GM19324 (cell line): ENCODE measurements around the gene YPEL4.
"Not testable (repeated sequence)": the region's sequence is repeated elsewhere in the genome, so short reads cannot be mapped to it uniquely, and the experiment has no call there.

Source experiments
- ATAC-seq: cut with Tn5 transposase; IDR thresholded peaks from one replicate; pipeline ENCODE4 v1.9.1; 2021; ENCODE audit warnings: mild to moderate bottlenecking, moderate library complexity; ENCODE audit not compliant: unreplicated experiment, low FRiP score

YPEL4 gene, protein sequence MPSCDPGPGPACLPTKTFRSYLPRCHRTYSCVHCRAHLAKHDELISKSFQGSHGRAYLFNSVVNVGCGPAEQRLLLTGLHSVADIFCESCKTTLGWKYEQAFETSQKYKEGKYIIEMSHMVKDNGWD

DNA sequence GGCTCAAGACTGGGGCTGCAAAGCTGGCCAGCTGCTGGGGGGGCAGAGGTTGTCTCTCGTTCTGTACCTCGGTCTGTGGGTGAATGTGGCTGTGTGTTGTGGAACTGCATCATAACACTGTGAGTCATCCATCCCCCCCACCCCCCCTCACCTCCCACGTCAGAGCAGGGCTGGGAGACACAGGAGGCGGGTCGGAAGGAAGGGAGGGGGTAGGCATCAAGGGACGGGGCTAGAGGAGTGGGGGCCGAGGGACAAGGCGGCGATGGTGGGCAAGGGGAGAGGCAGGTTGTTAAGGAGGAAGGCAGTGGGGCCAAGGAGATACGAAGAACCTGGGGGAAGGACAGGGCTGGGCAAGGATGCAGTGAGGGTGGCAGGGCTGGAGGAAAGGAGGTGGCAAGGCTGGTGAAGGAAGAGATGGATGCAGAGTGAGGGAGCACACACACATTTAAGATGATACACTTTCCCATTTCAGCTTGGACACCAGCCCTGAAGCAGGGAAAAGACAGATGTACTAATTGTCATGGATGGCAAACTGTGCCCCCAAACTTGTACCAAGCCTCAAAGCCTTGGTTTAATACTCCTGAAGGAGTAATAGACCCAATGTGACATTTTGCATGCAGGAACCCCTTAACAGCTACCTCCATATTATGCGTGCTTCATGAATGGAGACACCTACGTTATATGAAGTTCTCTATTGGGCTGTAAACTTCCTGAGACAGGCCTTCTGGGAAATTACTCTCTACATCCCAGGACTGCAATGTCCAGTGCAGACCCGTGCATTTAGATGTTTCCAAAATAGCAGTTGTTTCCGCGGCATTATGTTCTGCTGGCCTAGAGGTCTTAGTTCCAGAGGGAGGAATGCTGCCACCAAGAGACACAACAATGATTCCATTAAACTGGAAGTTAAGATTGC is at the start of gene YPEL4:
Gene YPEL4 (minus strand): TSS at position 87 of the 913 bp plus-strand sequence. CDS start 2,805 bp downstream, outside the sequence.
- ATAC-seq, result no peak

DNA sequence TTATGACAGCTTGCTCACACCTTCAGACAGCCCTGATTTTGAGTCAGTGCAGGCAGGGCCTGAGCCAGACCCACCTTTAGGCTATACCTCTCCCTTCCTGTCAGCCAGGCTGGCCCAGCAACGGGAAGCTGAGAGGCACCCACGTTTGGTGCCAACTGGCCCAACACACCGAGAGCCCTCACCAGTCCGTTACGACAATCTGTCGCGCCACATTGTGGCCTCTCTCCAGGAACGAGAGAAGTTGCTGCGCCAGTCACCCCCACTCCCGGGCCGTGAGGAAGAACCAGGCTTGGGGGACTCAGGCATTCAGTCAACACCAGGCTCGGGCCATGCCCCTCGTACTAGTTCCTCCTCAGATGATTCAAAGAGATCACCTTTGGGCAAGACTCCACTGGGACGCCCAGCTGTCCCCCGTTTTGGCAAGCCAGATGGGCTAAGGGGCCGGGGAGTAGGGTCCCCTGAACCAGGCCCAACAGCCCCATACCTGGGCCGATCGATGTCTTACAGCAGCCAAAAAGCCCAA is 49.2 kb upstream of the YPEL4 start:
- ATAC-seq, result no peak

DNA sequence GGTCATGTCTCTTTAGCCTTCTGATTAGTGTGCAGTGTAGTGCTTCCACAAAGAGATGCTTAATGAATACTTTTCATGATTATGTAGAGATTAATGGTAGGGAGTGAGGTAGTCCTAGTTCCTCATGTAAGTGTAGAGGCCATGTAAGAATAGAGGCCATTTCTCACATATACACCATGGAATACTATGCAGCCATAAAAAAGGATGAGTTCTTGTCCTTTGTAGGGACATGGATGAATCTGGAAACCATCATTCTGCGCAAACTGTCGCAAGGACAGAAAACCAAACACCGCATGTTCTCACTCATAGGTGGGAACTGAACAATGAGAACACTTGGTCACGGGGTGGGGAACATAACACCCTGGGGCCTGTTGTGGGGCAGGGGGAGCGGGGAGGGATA is 40.8 kb upstream of the YPEL4 start:
- not testable (repeated sequence) for ATAC-seq

DNA sequence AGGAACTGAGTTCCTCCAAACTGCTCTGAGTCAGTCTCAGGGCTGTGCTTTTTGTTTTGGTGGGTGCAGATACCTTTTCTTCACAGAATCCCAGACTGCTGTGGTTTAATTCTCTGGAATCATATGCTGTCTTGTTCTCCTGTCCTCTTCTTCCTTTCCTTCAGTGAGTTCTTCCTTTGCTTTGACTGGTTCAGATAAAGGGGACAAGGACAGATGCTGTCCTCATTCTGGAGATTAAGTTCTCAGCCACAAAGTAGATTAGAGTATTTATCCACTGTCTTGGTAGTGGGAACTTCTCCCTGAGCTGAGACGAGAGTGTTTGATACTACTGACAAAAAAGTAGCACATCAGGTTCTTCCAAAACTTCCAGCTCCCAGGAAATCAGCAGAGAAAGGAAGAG is 31.5 kb upstream of the YPEL4 start:
- ATAC-seq, result no peak

DNA sequence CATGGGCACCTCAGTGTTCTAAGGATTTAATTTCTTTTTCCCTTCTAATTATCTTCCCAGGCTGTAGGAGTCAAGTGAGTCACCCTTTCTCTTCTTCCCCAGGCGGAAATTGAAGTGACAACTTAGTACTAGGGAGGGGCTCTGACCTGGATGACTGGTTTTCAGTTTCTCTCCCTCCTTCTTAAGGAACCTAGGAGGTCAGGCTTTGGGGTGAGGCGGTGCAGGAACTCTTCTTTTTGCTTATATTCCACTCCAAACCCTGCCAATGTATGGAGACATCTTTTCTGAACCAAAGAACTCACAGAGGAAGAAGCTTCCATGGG is 30.8 kb upstream of the YPEL4 start:
- no peak for ATAC-seq

DNA sequence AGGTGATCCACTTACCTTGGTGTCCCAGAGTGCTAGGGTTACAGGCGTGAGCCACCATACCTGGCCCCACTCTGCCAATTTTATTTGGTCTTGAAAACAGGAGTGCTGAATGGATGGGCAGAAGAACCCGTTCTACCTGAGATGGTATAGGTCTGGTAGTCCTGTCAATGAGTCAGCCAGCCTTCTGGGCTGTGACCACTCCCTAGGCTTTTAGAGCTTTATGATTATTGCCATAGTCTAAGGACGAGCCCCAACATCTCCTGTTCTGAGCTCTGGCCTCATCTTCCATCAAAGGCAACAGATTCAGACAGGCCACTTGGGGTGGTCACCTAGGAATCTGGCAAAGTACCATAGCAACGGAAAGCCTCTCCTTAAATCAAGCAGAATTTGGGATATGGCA is 29.7 kb upstream of the YPEL4 start:
- no peak for ATAC-seq

DNA sequence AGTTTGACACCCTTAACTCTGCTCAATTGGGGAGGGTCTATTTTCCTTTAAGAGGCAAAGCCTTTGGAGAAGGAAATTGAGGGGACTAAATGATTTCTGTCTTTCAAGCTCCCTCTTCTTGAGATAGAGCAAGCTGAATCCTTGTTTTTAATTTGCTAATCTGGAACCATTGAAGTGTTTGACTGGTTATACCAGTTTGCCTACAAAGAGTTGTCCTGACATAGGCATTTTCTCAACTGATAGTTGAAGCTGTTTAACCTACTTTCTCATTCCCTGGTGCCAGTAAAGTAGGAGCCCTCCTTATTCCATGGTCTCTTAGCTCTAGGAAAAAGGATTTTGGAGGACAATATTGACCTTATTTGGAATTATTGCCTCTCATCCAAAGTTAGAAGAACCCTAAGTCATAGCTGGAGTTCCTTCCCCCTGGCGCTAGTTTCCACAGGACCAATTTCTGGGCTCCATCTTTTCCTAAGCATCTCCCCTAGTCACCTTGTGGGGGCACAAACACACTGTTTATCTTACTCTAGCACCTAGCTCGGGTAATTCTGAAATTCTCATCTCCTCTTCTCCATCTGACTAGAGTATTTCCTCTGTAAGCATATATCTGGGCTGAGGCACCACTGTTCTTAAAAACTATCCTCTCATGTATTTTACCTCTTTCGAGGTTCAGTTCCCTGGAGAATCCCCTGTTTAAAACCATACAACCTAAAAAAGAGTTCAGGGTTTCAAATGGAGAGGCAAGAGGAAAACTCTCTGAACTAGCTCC is 25.6 kb upstream of the YPEL4 start:
- ATAC-seq, result no peak

DNA sequence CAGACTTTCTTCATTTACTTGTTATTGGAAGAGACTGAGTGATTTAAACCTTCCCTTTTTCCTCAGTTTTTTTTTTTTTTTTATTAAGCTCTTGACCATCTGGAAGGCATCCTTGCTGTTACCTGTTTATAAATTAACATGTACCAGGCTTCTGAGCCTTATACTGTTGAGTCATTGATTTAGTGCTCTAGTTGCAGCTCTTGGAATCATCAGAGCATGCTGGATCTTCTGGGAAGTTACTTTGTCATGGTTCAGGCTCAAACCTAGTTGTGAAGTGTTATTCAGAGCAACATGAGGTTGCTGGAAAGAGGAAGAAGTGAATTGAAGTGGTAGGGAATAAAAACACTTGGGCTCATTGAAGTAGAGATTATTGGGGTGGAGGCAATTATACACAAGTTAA is 24.5 kb upstream of the YPEL4 start:
- no peak for ATAC-seq

DNA sequence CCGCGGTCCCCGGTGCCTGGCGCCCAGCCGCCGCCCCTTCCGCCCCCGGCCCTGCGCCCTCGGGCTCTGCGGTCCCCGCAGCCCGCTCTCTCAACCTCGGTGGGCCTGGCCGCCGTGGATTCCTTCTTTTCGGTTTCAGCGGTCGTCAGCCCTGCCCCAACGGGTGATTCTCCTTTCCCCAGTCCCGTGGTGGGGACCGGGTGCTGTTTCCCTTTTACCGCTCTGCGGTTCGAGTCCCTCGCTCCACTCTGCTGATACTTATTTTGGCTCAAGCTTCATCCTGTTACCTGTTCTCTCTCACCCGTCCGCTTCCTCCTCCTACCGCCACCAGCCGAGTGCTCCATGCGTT is 18.7 kb upstream of the YPEL4 start:
- peak; percentile 12 for ATAC-seq

DNA sequence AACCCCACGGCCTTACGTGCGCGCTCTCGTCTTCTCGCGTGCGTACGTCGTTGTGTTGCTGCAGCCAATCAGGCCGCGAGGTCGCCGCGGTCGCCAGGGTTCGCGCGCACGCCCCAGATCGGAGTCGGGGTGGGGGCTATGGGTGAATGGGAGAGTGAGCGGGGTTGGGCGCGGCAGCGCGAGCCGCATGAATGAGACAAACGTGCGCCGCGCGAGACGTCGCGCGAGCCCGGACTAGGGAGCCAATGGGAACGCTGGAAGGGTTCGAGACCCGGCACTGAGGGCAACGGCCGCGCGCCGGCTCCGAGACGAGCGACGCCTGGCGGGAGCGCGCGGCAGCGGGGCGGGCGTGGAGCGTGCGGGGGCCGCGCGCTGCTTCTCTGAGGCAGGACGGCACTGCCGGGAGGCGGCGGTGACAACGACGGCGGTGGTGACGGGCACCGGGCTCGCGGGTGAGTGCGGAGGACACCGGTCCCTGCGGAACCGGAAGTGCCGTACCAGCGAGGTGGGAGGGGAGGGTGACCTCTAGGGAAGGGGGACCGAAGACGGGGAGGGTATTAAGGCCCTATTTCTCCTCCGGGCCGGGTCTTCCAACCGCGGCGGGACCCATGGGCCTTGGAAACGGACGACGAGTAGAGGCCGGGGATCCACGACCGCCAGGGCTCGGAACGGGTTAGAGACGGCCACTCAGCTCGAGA is 18.2 kb upstream of the YPEL4 start, which contains the start of gene ZDHHC5:
Gene ZDHHC5 (plus strand): TSS at position 379 of the 698 bp plus-strand sequence. CDS start 4,977 bp downstream, outside the sequence.
- ATAC-seq, result peak; percentile 87

DNA sequence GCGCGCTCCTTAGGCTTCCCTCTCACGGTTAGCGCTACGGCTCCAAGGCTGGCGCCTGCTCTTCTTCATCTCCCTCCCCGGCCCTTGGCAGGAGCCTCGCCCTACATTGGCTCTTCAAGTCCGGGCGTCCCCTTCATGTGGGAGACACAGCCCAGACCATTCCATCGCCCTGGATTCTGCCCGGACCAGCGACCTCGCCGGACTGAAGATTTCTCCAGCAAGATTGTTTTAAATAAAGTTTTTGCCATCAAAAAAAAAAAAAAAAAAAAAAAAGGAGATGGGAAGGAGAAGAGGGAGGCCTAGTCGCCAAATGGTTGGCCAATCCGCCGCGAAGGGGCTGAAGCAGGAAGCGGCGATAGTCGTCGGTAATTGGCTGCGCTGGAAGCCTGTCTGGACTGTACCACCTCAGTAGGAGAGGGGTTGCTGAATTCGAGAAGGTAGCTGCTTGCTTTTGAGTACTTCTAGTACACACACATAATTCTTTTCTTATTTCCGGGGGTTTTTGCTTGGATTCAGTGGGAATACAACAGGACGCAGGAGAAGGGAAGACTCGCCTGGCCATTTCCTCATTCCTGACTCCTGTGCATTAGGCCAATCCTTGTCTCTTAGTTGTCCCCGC is 17.5 kb upstream of the YPEL4 start:
- peak; percentile 77 for ATAC-seq

DNA sequence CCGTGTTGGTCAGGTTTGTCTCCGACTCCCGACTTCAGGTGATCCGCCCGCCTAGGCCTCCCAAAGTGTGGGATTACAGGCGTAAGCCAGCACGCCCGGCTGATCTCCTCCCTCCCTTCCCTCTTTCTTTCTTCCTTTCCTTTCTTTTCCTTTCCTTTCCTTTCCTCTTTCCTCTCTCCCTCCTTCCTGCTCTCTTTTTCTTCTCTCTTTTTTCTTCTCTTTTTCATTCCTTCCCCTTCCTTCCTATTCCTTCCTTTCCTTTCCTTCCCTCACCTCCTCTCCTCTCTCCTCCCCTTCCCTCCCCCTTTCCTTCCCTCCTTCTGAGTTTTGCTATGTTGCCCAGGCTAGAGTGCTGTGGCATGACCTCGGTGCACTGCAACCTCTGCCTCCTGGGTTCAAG is 14.3 kb upstream of the YPEL4 start:
- no peak for ATAC-seq

DNA sequence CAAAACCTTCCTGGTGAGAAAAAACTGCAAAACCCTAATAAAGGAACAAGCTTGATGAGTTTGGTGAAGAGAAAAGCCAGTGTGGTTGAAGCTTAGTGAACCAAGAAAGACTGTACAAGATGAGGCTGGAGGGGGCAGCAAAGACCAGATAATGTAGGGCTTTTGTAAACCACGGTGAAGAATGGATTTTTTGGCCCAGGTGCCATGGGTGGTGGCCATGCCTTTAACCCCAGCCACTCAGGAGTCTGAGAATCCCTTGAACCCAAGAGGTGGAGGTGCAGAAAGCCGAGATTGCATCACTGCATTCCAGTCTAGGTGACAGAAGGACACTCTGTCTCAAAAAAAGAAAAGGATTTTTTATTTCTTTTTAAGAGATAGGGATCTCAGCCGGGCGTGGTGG is 13.2 kb upstream of the YPEL4 start:
- no peak for ATAC-seq

DNA sequence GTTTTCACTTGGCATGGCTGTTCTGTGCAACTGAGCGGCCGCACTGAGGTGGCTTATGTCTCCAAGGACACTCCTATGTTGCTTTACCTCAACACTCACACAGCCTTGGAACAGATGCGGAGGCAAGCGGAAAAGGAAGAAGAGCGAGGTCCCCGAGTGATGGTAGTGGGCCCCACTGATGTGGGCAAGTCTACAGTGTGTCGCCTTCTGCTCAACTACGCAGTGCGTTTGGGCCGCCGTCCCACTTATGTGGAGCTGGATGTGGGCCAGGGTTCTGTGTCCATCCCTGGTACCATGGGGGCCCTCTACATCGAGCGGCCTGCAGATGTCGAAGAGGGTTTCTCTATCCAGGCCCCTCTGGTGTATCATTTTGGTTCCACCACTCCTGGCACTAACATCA is 10.0 kb upstream of the YPEL4 start:
- ATAC-seq, result no peak

DNA sequence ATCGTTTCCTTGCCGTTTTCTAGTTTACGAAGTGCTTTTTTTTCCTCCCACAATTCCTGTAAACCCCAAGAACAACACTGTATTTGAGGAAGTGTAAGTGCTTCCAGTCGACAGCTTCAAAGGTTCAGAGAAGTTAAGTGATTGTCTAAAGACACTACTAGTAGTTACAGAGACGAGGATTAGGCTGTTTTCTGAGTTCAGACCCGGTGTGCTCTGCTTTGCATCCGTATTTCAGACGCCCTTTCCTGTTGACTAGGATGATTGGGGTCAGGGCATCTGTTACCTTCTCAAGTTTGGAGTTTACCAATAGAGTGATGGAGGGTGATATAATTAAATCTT is 8.3 kb upstream of the YPEL4 start:
- no peak for ATAC-seq

DNA sequence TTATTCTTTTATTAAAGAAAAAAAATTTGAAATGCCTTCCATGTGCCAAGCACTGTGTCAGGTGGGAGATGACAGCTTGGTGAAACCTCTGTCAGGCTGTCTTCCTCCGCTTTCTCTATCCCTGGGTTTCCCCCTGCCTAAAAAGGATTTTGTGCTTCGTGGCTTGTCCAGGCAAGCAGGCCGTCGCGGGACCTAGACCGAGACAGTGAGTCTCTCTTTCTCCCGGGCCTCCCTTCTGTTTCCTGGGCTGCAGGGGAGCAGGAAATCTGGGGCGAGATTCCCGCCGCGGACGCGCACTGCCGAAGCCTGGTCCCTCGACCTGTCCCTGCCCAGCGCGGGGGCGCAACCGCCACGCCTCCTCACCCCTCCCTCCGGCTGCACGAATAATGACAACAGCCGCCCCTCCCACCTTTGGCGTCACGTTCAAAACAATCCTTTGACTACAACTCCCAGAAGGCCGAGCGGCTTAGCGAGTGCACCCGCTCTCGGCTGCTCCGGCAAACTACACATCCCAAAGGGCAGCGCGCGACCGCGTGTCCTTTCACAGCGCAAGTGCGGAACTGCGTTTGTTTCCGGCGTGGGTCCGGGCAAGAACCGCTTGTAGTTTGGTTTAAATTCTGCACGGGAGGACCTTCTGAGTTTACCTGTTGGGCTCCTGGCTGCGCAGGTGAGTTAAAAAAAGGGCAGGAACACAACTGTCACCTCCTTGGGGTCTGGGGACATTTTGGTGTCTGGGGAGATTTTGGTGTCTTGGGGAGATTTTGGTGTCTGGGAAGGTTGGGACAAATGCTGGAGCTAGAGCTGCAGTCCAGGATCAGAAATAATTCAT is 7.7 kb upstream of the YPEL4 start, which contains the start of gene CLP1:
Gene CLP1 (plus strand): TSS at position 569 of the 829 bp plus-strand sequence. CDS start 1,715 bp downstream, outside the sequence.
- peak; percentile 99 for ATAC-seq

DNA sequence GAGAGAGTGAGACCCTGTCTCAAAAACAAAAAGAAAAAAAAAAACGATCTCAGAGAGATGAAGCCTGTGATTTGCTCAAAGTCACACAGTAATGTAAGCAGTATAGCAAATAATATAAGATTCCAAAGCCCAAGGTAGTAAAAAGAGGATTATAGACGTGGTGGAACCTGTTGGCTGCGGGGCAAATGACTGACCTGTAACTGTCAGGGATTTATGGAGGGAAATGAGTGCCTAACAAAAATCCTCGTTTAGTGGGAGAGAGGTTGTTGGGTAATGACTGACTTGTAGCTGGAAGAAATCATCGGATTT is 7.1 kb upstream of the YPEL4 start:
- no peak for ATAC-seq

DNA sequence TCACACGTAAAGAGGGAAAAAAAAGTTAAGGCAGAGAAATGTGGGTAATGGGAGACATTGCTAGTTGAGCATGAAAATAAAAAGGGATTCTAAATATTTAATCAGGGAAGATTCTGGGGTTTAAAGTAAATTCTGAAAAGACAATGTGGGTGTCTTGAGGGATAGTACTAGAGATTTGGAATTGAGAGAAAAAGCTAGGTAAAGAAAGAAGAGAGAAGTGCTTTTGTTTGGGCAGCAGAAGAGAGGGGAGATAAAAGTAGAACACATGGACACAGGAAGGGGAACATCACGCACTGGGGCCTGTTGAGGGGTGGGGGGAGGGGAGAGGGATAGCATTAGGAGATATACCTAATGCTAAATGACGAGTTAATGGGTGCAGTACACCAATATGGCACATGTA is 3.5 kb upstream of the YPEL4 start:
- no peak for ATAC-seq

DNA sequence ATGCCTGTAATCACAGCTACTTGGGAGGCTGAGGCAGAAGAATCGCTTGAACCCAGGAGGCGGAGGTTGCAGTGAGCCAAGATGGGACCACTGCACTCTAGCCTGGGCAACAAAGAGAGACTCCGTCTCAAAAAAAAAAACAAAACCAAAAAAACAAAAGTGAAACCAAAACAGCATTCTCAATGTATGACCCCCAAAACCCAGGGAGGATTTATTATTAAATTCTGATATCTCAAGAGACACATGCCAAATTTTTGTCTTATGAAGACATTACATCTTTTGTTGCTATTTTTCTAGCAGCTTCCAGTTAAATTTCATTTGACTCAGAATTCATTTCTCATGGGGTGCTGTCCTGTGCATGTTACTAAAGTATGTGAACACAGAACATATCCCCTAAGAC is 3.0 kb upstream of the YPEL4 start:
- no peak for ATAC-seq

DNA sequence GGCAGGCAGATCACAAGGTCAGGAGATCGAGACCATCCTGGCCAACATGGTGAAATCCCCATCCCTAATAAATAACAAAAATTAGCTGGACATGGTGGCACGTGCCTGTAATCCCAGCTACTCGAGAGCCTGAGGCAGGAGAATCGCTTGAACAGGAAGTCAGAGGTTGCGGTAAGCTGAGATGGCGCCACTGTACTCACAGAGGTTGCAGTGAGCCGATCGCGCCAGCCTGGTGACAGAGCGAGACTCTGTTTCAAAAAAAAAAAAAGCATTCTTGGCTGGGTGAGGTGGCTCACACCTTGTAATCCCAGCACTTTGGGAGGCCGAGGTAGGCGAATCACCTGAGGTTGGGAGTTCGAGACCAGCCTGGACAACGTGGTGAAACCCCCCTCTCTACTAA is 2.5 kb upstream of the YPEL4 start:
- not testable (repeated sequence) for ATAC-seq
